ENCODE measurements around the gene TTC22.

TTC22 gene

GRCh38 chr1:54800899-54801759, at the start of gene TTC22:
Gene TTC22 (minus strand): TSS chr1:54801323. CDS start chr1:54801163, 160 bp downstream.
- TF ChIP-seq CTCF (IDR thresholded peaks at IDR 0.05; ENCODE audit: low read depth, low read length), result no peak
- H3K4me3 ChIP-seq (ENCODE audit: low read depth, low read length), result no peak within 1 kb of the TSS

GRCh38 chr1:54850737-54851136, 49.6 kb upstream of the TTC22 start:
- TF ChIP-seq CTCF (IDR thresholded peaks at IDR 0.05; ENCODE audit: low read depth, low read length), result no peak
- no peak overlapping the region for H3K4me3 ChIP-seq (ENCODE audit: low read depth, low read length)

- no peak overlapping the region for H3K4me3 ChIP-seq (ENCODE audit: low read depth, low read length)
Observed at GRCh38 chr1:54850069-54850730, 49.1 kb upstream of the TTC22 start.

GRCh38 chr1:54849219-54850068, 48.3 kb upstream of the TTC22 start:
- no peak for TF ChIP-seq CTCF (IDR thresholded peaks at IDR 0.05; ENCODE audit: low read depth, low read length)
- no peak overlapping the region for H3K4me3 ChIP-seq (ENCODE audit: low read depth, low read length)

More at GRCh38 chr1:54850069-54850730, 49.1 kb upstream of the TTC22 start:
- TF ChIP-seq CTCF (IDR thresholded peaks at IDR 0.05; ENCODE audit: low read depth, low read length), result no peak

- no peak for TF ChIP-seq CTCF (IDR thresholded peaks at IDR 0.05; ENCODE audit: low read depth, low read length)
Observed at GRCh38 chr1:54848134-54848948, 47.2 kb upstream of the TTC22 start.

GRCh38 chr1:54846716-54847284, 45.7 kb upstream of the TTC22 start:
- H3K4me3 ChIP-seq (ENCODE audit: low read depth, low read length), result no peak overlapping the region
- TF ChIP-seq CTCF (IDR thresholded peaks at IDR 0.05; ENCODE audit: low read depth, low read length), result no peak

More at GRCh38 chr1:54848134-54848948, 47.2 kb upstream of the TTC22 start:
- H3K4me3 ChIP-seq (ENCODE audit: low read depth, low read length), result no peak overlapping the region
